KMS-11 (cell line): ENCODE results near the gene ARMC6.

Experiments
- H2AFZ ChIP-seq: fragments of 200-600 bp; sonication (generic); 2 replicates; pipeline ENCODE4 v1.6.1; 2016; ENCODE audit warnings: antibody characterized with exemption, mixed run types, low read depth
- H3K27ac ChIP-seq: fragments of 200-600 bp; sonication (generic); 2 replicates; pipeline ENCODE4 v1.6.1; 2016; ENCODE audit warnings: mild to moderate bottlenecking, mixed run types
- H3K27me3 ChIP-seq: fragments of 200-600 bp; sonication (generic); 2 replicates; pipeline ENCODE4 v1.6.1; 2017; ENCODE audit warnings: mild to moderate bottlenecking, low read depth, mixed run types, moderate library complexity; ENCODE audit not compliant: insufficient read depth
- H3K36me3 ChIP-seq: fragments of 200-600 bp; sonication (generic); 2 replicates; pipeline ENCODE4 v1.6.1; 2017; ENCODE audit warnings: mild to moderate bottlenecking, mixed run types; ENCODE audit not compliant: insufficient read depth
- H3K4me1 ChIP-seq: fragments of 200-600 bp; sonication (generic); 2 replicates; pipeline ENCODE4 v1.6.1; 2016; ENCODE audit warnings: mild to moderate bottlenecking, low read depth, mixed run types; ENCODE audit not compliant: poor library complexity, severe bottlenecking
- H3K4me2 ChIP-seq: fragments of 200-600 bp; sonication (generic); 2 replicates; pipeline ENCODE4 v1.7.0; 2016; ENCODE audit warnings: mild to moderate bottlenecking, mixed run types
- H3K4me3 ChIP-seq: fragments of 200-600 bp; sonication (generic); IDR thresholded peaks from 2 replicates; pipeline ENCODE4 v1.6.1; 2017; ENCODE audit warnings: low read depth, low read length, mixed read lengths; ENCODE audit not compliant: insufficient read depth
- H3K79me2 ChIP-seq: fragments of 200-600 bp; sonication (generic); 2 replicates; pipeline ENCODE4 v1.6.1; 2016; ENCODE audit warnings: low read depth, mixed run types; ENCODE audit not compliant: insufficient read depth
- H3K9ac ChIP-seq: fragments of 200-600 bp; sonication (generic); 2 replicates; pipeline ENCODE4 v1.6.1; 2016; ENCODE audit warnings: mild to moderate bottlenecking, mixed run types
- H4K20me1 ChIP-seq: fragments of 200-600 bp; sonication (generic); 2 replicates; pipeline ENCODE4 v1.6.1; 2016; ENCODE audit warnings: mild to moderate bottlenecking, mixed run types; ENCODE audit not compliant: insufficient read depth
- TF ChIP-seq, protein P1 (sequence below): fragments of 200-600 bp; sonication (generic); conservative IDR thresholded peaks from 2 replicates; pipeline ENCODE4 v1.6.1; 2017; ENCODE audit warnings: low read depth, mild to moderate bottlenecking, antibody characterized with exemption, low read length, moderate library complexity, mixed read lengths

The ARMC6 gene

GRCh38 chr19:19059837-19060611 lies 26.6 kb downstream of the ARMC6 start:
- no peak overlapping the region for H3K4me3 ChIP-seq

GRCh38 chr19:19061506-19061905 lies 28.1 kb downstream of the ARMC6 start:
- no peaks in the 10 kb centered on the region for H3K36me3 ChIP-seq
- H3K4me3 ChIP-seq, result no peak overlapping the region

More at GRCh38 chr19:19059837-19060611, 26.6 kb downstream of the ARMC6 start:
- Histone ChIP-seq H2AFZ (no peak overlapping the region), H3K4me1 (peaks cover 8% of the 10 kb centered on the region), H3K4me2 (no peak overlapping the region), H4K20me1 (no peaks in the 10 kb centered on the region), H3K36me3 (no peaks in the 10 kb centered on the region), H3K27me3 (no peaks in the 10 kb centered on the region), H3K79me2 (no peaks in the 10 kb centered on the region), H3K27ac (no peak overlapping the region), H3K9ac (no peak overlapping the region)
- TF ChIP-seq, protein P1, sequence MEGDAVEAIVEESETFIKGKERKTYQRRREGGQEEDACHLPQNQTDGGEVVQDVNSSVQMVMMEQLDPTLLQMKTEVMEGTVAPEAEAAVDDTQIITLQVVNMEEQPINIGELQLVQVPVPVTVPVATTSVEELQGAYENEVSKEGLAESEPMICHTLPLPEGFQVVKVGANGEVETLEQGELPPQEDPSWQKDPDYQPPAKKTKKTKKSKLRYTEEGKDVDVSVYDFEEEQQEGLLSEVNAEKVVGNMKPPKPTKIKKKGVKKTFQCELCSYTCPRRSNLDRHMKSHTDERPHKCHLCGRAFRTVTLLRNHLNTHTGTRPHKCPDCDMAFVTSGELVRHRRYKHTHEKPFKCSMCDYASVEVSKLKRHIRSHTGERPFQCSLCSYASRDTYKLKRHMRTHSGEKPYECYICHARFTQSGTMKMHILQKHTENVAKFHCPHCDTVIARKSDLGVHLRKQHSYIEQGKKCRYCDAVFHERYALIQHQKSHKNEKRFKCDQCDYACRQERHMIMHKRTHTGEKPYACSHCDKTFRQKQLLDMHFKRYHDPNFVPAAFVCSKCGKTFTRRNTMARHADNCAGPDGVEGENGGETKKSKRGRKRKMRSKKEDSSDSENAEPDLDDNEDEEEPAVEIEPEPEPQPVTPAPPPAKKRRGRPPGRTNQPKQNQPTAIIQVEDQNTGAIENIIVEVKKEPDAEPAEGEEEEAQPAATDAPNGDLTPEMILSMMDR, result no peak

DNA sequence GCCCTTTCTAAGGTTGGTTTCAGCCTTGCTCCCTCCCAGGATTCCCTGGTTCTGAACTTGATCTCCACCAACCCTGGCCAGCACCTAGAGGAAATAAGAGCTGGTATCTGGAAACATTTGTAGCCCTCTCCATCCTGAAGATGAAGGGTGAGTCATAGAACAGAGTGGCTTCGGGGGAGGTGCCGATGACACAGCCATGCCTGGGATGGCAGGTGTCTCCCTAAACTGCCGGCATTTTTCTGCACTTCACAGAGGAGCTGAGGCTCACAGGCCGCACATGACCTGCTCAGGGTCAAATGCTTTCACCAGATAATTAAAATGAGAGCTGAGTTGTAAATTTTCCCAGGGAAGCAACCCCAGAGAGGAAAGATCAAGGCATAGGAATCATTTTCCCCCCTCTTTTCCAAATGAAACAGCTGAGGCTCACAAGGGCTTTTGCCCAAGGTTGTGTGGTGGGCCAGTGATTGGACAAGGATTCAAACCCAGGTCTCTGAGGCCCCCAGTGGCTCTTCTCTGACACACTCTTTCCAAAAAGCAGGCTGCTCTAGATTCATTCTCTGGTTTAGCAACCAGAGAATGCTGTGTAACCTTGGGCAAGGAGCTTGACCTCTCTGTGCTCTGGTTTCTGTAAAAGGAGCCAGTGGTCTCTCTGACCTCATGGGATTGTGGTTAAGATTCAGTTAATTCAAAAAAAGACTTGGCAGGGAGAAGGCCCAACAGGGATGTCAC lies 29.2 kb downstream of the ARMC6 start:
- Histone ChIP-seq H2AFZ (peak overlapping the region; percentile 59; the same call in 1 of the 2 replicates), H3K27me3 (no peaks in the 10 kb centered on the region), H3K9ac (peak overlapping the region; percentile 23; the same call in 1 of the 2 replicates), H3K4me3 (no peak overlapping the region), H3K36me3 (no peaks in the 10 kb centered on the region), H3K79me2 (no peaks in the 10 kb centered on the region), H3K4me2 (peak overlapping the region; percentile 66), H3K4me1 (peaks cover 10% of the 10 kb centered on the region), H4K20me1 (no peaks in the 10 kb centered on the region), H3K27ac (no peak overlapping the region)
- TF ChIP-seq, protein P1, result no peak

More at GRCh38 chr19:19061506-19061905, 28.1 kb downstream of the ARMC6 start:
- peaks cover 10% of the 10 kb centered on the region for H3K4me1 ChIP-seq
- H3K79me2 ChIP-seq, result no peaks in the 10 kb centered on the region
- H4K20me1 ChIP-seq, result no peaks in the 10 kb centered on the region
- no peak overlapping the region for H3K27ac ChIP-seq
- H2AFZ ChIP-seq, result no peak overlapping the region
- no peaks in the 10 kb centered on the region for H3K27me3 ChIP-seq
- TF ChIP-seq, protein P1, result no peak
- H3K9ac ChIP-seq, result no peak overlapping the region
- no peak overlapping the region for H3K4me2 ChIP-seq

- Histone ChIP-seq H3K27me3 (no peaks in the 10 kb centered on the region), H3K79me2 (no peaks in the 10 kb centered on the region), H2AFZ (peak within 1 kb of the TSS; percentile 59), H3K4me3 (no peak within 1 kb of the TSS), H4K20me1 (no peaks in the 10 kb centered on the region), H3K4me2 (peak within 1 kb of the TSS; percentile 66), H3K4me1 (peaks cover 10% of the 10 kb centered on the region), H3K27ac (no peak within 1 kb of the TSS), H3K36me3 (no peaks in the 10 kb centered on the region), H3K9ac (peak within 1 kb of the TSS; percentile 23; the same call in 1 of the 2 replicates)
- TF ChIP-seq, protein P1, result no peak
These were observed 30.0 kb downstream of the ARMC6 start, which contains the start of gene SLC25A42 for GRCh38 chr19:19063183-19064097. SLC25A42 (plus strand) TSS chr19:19063994; CDS start chr19:19096125, 32,131 bp downstream.
